Small intestine (tissue), 7 donors: Measurements from ENCODE around the gene RNF126. TPM values are rescaled to one million over a fixed set of nuclear protein-coding genes. Genes with fewer than 3 reads are reported as not detected.

Source experiments
- DNase-seq, 2 donors: peaks; one replicate each; pipeline versions ENCODE4 v3.0.0 to v3.0.0-alpha.2; 2013
- FAIRE-seq: peaks from 2 replicates; lab custom pipeline; 2012; peaks lifted over from hg19 to GRCh38; lab: Jason Lieb, UNC
- H3K27ac ChIP-seq, 3 donors: one replicate each; pipeline ENCODE4 v1.5.1; 2013; ENCODE audit warnings: low read length in 2 of 3, mild to moderate bottlenecking in 2 of 3, control low read depth in 1 of 3, inconsistent platforms in 1 of 3, low read depth in 1 of 3, moderate library complexity in 1 of 3
- H3K27me3 ChIP-seq, 3 donors: one replicate each; pipeline ENCODE4 v1.6.1; 2013; ENCODE audit warnings: low read length in 3 of 3, inconsistent platforms in 1 of 3; ENCODE audit not compliant: control insufficient read depth in 3 of 3, insufficient read depth in 3 of 3
- H3K36me3 ChIP-seq, 3 donors: one replicate each; pipeline ENCODE4 v1.6.1; 2013; ENCODE audit warnings: low read length in 3 of 3, inconsistent platforms in 1 of 3, low read depth in 1 of 3, mild to moderate bottlenecking in 1 of 3, moderate library complexity in 1 of 3; ENCODE audit not compliant: control insufficient read depth in 3 of 3, insufficient read depth in 2 of 3
- H3K4me1 ChIP-seq, 3 donors: one replicate each; pipeline ENCODE4 v1.6.1; 2013; ENCODE audit warnings: low read length in 2 of 3, inconsistent platforms in 1 of 3, low read depth in 1 of 3, mild to moderate bottlenecking in 1 of 3, moderate library complexity in 1 of 3; ENCODE audit not compliant: control insufficient read depth in 3 of 3, insufficient read depth in 2 of 3
- H3K4me3 ChIP-seq, 3 donors: one replicate each; pipeline ENCODE4 v1.5.1; 2013; ENCODE audit warnings: low read length in 3 of 3, control low read depth in 1 of 3, inconsistent platforms in 1 of 3, low read depth in 1 of 3, mild to moderate bottlenecking in 1 of 3, moderate library complexity in 1 of 3
- H3K9me3 ChIP-seq, 2 donors: one replicate each; pipeline ENCODE4 v1.6.1; 2013; ENCODE audit warnings: low read depth in 1 of 2, low read length in 1 of 2; ENCODE audit not compliant: control insufficient read depth in 2 of 2, insufficient read depth in 1 of 2
- WGBS, 3 donors: extraction: QIAGEN DNeasy Blood & Tissue Kit; methylation state at CpG; one replicate each; pipeline ENCODE4 v1.1.7; 2013; 5-methylcytosine and 5-hydroxymethylcytosine counted together
- polyA plus RNA-seq, 4 donors: library from polyadenylated mRNA; stranded (reverse) in 3 of 4; unstranded in 1 of 4; fragments of 200-250 nt in 3 of 4; fragments of 120-200 nt in 1 of 4; gene quantifications; one replicate each; pipeline versions ENCODE4 v1.2.1 to v1.2.3, GENCODE V29; 2013
- donor health status: healthy with polysubstance abuse.
- donor health status: control.
- donor health status: control.
- donor health status: Bipolar disorder and iron deficiency.
- donor health status: healthy.

Gene RNF126
- polyA plus RNA-seq, 4 donors = 39.2 to 60.2 (median 55.4) TPM

GRCh38 chr19:690203-690602 lies 27.2 kb upstream of the RNF126 start:
- Histone ChIP-seq H3K9me3 (peaks cover 0 to 2% of the 10 kb centered on the region in 2 donors), H3K27ac (no peak overlapping the region), H3K4me1 (no peaks in the 10 kb centered on the region), H3K4me3 (no peak overlapping the region), H3K36me3 (no peaks in the 10 kb centered on the region), H3K27me3 (peaks cover 0 to 8% (median 0%) of the 10 kb centered on the region in 3 donors)
- DNase-seq (no peak), FAIRE-seq (no peak)
- 72 to 75% (median 73%) methylated on average over 16 to 18 of the region's 18 CpGs for whole genome bisulfite sequencing, 3 donors

GRCh38 chr19:688992-689391 lies 26.0 kb upstream of the RNF126 start:
- no peaks in the 10 kb centered on the region for H3K27me3 ChIP-seq
- H3K36me3 ChIP-seq = no peaks in the 10 kb centered on the region
- WGBS, 3 donors = 64 to 70% (median 65%) methylated on average over 17 of the region's 17 CpGs
- H3K4me1 ChIP-seq = no peaks in the 10 kb centered on the region
- no peak overlapping the region for H3K27ac ChIP-seq
- H3K9me3 ChIP-seq = peaks cover 0 to 2% of the 10 kb centered on the region in 2 donors
- FAIRE-seq = no peak
- DNase-seq = no peak
- H3K4me3 ChIP-seq = no peak overlapping the region

GRCh38 chr19:688214-688613 lies 25.2 kb upstream of the RNF126 start:
- H3K4me1 ChIP-seq = no peaks in the 10 kb centered on the region
- DNase-seq (no peak), FAIRE-seq (no peak)
- 53 to 67% (median 67%) methylated on average over 15 of the region's 15 CpGs for WGBS, 3 donors
- H3K36me3 ChIP-seq = no peaks in the 10 kb centered on the region
- no peak overlapping the region for H3K27ac ChIP-seq
- no peaks in the 10 kb centered on the region for H3K27me3 ChIP-seq
- no peak overlapping the region for H3K4me3 ChIP-seq
- H3K9me3 ChIP-seq = peaks cover 0 to 2% of the 10 kb centered on the region in 2 donors

- DNase-seq = no peak
- Histone ChIP-seq H3K9me3 (peaks cover 0 to 2% of the 10 kb centered on the region in 2 donors), H3K36me3 (no peaks in the 10 kb centered on the region), H3K27ac (no peak overlapping the region), H3K4me1 (no peaks in the 10 kb centered on the region), H3K27me3 (no peaks in the 10 kb centered on the region), H3K4me3 (no peak overlapping the region)
- FAIRE-seq = no peak
- WGBS, 3 donors = 80 to 91% (median 87%) methylated on average over 11 of the region's 11 CpGs
Measured at GRCh38 chr19:687569-688166, 24.7 kb upstream of the RNF126 start.

GRCh38 chr19:686589-687297 lies 23.7 kb upstream of the RNF126 start:
- H3K4me3 ChIP-seq = no peak overlapping the region
- 50 to 67% (median 58%) methylated on average over 17 of the region's 17 CpGs for WGBS, 3 donors
- no peak for FAIRE-seq
- peaks cover 0 to 4% (median 0%) of the 10 kb centered on the region in 3 donors for H3K36me3 ChIP-seq
- peaks cover 0 to 2% of the 10 kb centered on the region in 2 donors for H3K9me3 ChIP-seq
- no peaks in the 10 kb centered on the region for H3K27me3 ChIP-seq
- H3K27ac ChIP-seq = no peak overlapping the region
- DNase-seq = no peak
- H3K4me1 ChIP-seq = no peaks in the 10 kb centered on the region

- Histone ChIP-seq H3K27me3 (no peaks in the 10 kb centered on the region), H3K4me1 (peaks cover 0 to 2% (median 2%) of the 10 kb centered on the region in 3 donors), H3K36me3 (peaks cover 0 to 10% (median 0%) of the 10 kb centered on the region in 3 donors), H3K4me3 (no peak overlapping the region), H3K27ac (no peak overlapping the region), H3K9me3 (peaks cover 0 to 2% of the 10 kb centered on the region in 2 donors)
- DNase-seq = no peak
- WGBS, 3 donors = 78 to 79% (median 79%) methylated on average over 24 to 31 of the region's 31 CpGs
- FAIRE-seq = no peak
Measured at GRCh38 chr19:685454-685931, 22.5 kb upstream of the RNF126 start.

- peaks cover 0 to 20% (median 0%) of the 10 kb centered on the region in 3 donors for H3K36me3 ChIP-seq
- no peak overlapping the region for H3K27ac ChIP-seq
- no peak overlapping the region for H3K4me3 ChIP-seq
- no peaks in the 10 kb centered on the region for H3K27me3 ChIP-seq
- 59 to 80% (median 64%) methylated on average over 25 of the region's 25 CpGs for WGBS, 3 donors
- DNase-seq (no peak), FAIRE-seq (no peak)
- no peaks in the 10 kb centered on the region for H3K9me3 ChIP-seq
- H3K4me1 ChIP-seq = peaks cover 0 to 14% (median 7%) of the 10 kb centered on the region in 3 donors
Measured at GRCh38 chr19:682678-683320, 19.8 kb upstream of the RNF126 start.
